ENCODE results near the gene NRXN3.
A peak's percentile ranks its signal among the peaks of the same experiment; 100 is the strongest.

GRCh38 chr14:78566026-78566858, 396.1 kb downstream of the NRXN3 start:
- peak; percentile 77 for TF ChIP-seq CTCF (conservative IDR thresholded peaks at IDR 0.05; ENCODE audit: low read length)
- TF ChIP-seq EZH2phosphoT487 (IDR thresholded peaks at IDR 0.05; ENCODE audit: borderline replicate concordance, low read depth, low read length), result no peak
